A172 (cell line): ENCODE data around the gene PRKG1. TPM values are rescaled to one million over a fixed set of nuclear protein-coding genes. Genes with fewer than 3 reads are reported as not detected.
"Not testable (repeated sequence)": the region's sequence is repeated elsewhere in the genome, so short reads cannot be mapped to it uniquely, and the experiment has no call there.

Experiments used
- DNase-seq: peaks from one replicate; pipeline ENCODE4 v3.0.0-alpha.2; 2015; ENCODE audit warnings: low spot score
- total RNA-seq: library from RNA; depleted of rRNA; stranded (reverse); fragments of >200 nt; shearing (Covaris generic); gene quantifications from 2 replicates; pipeline ENCODE4 v1.2.3, GENCODE V29; 2014

The PRKG1 gene
- total RNA-seq, 1 experiment from 2014 or later = 0.22 TPM

- DNase-seq = peak; percentile 26
Observed at GRCh38 chr10:52213321-52213752, 1139.0 kb downstream of the PRKG1 start.

- DNase-seq = peak; percentile 74
Observed at GRCh38 chr10:52215745-52216361, 1141.6 kb downstream of the PRKG1 start.

GRCh38 chr10:52216852-52217251 lies 1142.6 kb downstream of the PRKG1 start:
- peak; percentile 73 for DNase-seq

- no peak for DNase-seq
Observed at GRCh38 chr10:52217531-52217930, 1143.2 kb downstream of the PRKG1 start.

GRCh38 chr10:52220947-52221346 lies 1146.7 kb downstream of the PRKG1 start:
- DNase-seq = no peak

- no peak for DNase-seq
Observed at GRCh38 chr10:52221923-52222322, 1147.6 kb downstream of the PRKG1 start.

- DNase-seq = peak; percentile 59
Observed at GRCh38 chr10:52226197-52226847, 1152.0 kb downstream of the PRKG1 start.

- DNase-seq = no peak
Observed at GRCh38 chr10:52228556-52228955, 1154.3 kb downstream of the PRKG1 start.

- peak; percentile 65 for DNase-seq
Observed at GRCh38 chr10:52229291-52229931, 1155.1 kb downstream of the PRKG1 start.

- DNase-seq = no peak
Observed at GRCh38 chr10:52232561-52233350, 1158.5 kb downstream of the PRKG1 start.

- DNase-seq = not testable (repeated sequence)
Observed at GRCh38 chr10:52233351-52233991, 1159.2 kb downstream of the PRKG1 start.

GRCh38 chr10:52239771-52240170 lies 1165.5 kb downstream of the PRKG1 start:
- no peak for DNase-seq

- no peak for DNase-seq
Observed at GRCh38 chr10:52245547-52245946, 1171.3 kb downstream of the PRKG1 start.

GRCh38 chr10:52247929-52248328 lies 1173.6 kb downstream of the PRKG1 start:
- not testable (repeated sequence) for DNase-seq

GRCh38 chr10:52248697-52249306 lies 1174.5 kb downstream of the PRKG1 start:
- DNase-seq = no peak

- DNase-seq = peak; percentile 4
Observed at GRCh38 chr10:52249850-52250395, 1175.6 kb downstream of the PRKG1 start.

GRCh38 chr10:52250510-52250909 lies 1176.2 kb downstream of the PRKG1 start:
- no peak for DNase-seq

- DNase-seq = no peak
Observed at GRCh38 chr10:52252307-52252706, 1178.0 kb downstream of the PRKG1 start.

GRCh38 chr10:52256832-52257691 lies 1182.8 kb downstream of the PRKG1 start:
- peak; percentile 12 for DNase-seq

GRCh38 chr10:52257692-52258075 lies 1183.4 kb downstream of the PRKG1 start:
- DNase-seq = no peak
